ENCODE data around the gene DNAJC5G. TPM values are rescaled to one million over a fixed set of nuclear protein-coding genes. Genes with fewer than 3 reads are reported as not detected.
"Not testable (repeated sequence)": the region's sequence is repeated elsewhere in the genome, so short reads cannot be mapped to it uniquely, and the experiment has no call there.

Gene DNAJC5G
- total RNA-seq, 1 donor from 2014 or later = 1.5 TPM

- Histone ChIP-seq H3K4me1 (peaks cover under 1% of the 10 kb centered on the region), H3K27me3 (peaks cover 4% of the 10 kb centered on the region), H3K9me3 (no peaks in the 10 kb centered on the region), H3K4me3 (no peak overlapping the region), H3K27ac (no peak overlapping the region), H3K36me3 (no peaks in the 10 kb centered on the region)
- no peak for DNase-seq (ENCODE audit: extremely low spot score in 2 of 2)
- TF ChIP-seq POLR2A (IDR thresholded peaks at IDR 0.05) = no peak
- no peak for TF ChIP-seq POLR2AphosphoS5 (IDR thresholded peaks at IDR 0.05; ENCODE audit: insufficient read depth in 1 of 2, low read depth in 1 of 2)
- no peak for TF ChIP-seq CTCF (IDR thresholded peaks at IDR 0.05)
- intact Hi-C loops (cut with DNase I) = no loop called here
Measured at GRCh38 chr2:27270131-27270530, 5.1 kb upstream of the DNAJC5G start.

DNA sequence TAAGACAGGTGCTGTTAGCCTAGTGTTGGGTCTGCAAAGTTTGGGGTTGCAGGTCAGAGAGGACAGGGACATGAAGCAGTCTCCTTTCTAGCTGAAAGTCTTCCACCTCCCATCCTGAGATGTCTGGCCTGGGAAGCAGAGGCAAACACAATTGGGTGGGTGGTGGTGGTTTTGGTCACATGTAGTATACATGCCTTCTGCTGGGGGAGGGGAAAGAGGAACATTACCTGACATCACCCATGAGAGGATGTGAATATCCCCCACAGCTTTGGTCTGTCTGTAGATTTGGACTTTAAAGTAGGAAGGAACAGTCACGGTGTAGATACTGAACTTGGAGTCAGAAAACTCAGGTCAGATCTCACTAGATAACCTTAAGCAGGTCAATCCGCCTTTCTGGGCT is 4.6 kb upstream of the DNAJC5G start:
- no peak for TF ChIP-seq POLR2AphosphoS5 (IDR thresholded peaks at IDR 0.05; ENCODE audit: insufficient read depth in 1 of 2, low read depth in 1 of 2)
- no peak for TF ChIP-seq POLR2A (IDR thresholded peaks at IDR 0.05)
- no peak for TF ChIP-seq CTCF (IDR thresholded peaks at IDR 0.05)
- Histone ChIP-seq H3K27ac (no peak overlapping the region), H3K9me3 (no peaks in the 10 kb centered on the region), H3K4me1 (no peaks in the 10 kb centered on the region), H3K27me3 (peaks cover 1% of the 10 kb centered on the region), H3K36me3 (no peaks in the 10 kb centered on the region), H3K4me3 (no peak overlapping the region)
- intact Hi-C loops (cut with DNase I) = no loop called here
- no peak for DNase-seq (ENCODE audit: extremely low spot score in 2 of 2)

- intact Hi-C loops (cut with DNase I) = no loop called here
- H3K27me3 ChIP-seq = no peaks in the 10 kb centered on the region
Measured at GRCh38 chr2:27271631-27272340, 3.4 kb upstream of the DNAJC5G start.

GRCh38 chr2:27272537-27273522 is 2.4 kb upstream of the DNAJC5G start:
- DNase-seq (ENCODE audit: extremely low spot score in 2 of 2) = not testable (repeated sequence)

More at GRCh38 chr2:27271631-27272340, 3.4 kb upstream of the DNAJC5G start:
- H3K9me3 ChIP-seq = no peaks in the 10 kb centered on the region
- no peaks in the 10 kb centered on the region for H3K36me3 ChIP-seq
- no peak overlapping the region for H3K4me3 ChIP-seq
- no peak overlapping the region for H3K27ac ChIP-seq
- DNase-seq (ENCODE audit: extremely low spot score in 2 of 2) = no peak
- TF ChIP-seq POLR2AphosphoS5 (IDR thresholded peaks at IDR 0.05; ENCODE audit: insufficient read depth in 1 of 2, low read depth in 1 of 2) (no peak), CTCF (IDR thresholded peaks at IDR 0.05) (no peak), POLR2A (IDR thresholded peaks at IDR 0.05) (no peak)
- H3K4me1 ChIP-seq = no peaks in the 10 kb centered on the region

DNA sequence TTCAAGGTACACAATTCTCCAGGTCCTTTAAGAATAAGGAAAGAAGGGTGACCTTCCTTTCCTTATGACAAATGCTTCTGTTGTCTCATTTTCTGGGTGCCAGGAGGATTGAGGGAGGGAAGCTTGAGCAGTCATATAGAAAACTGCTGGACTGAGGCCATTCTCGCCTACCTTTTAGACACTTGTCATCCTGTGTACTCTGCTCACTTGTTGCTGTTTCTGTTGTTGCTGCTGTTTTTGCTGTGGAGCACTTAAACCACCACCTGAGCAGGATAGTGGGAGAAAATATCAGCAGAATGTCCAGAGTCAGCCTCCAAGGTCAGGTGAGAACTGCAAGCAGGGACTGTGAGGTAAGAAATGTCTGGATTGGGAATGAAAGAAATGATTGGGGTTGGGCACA is 2.8 kb downstream of the DNAJC5G start:
- intact Hi-C loops (cut with DNase I) = no loop called here
- Histone ChIP-seq H3K27ac (no peak overlapping the region), H3K27me3 (no peaks in the 10 kb centered on the region), H3K4me1 (no peaks in the 10 kb centered on the region), H3K9me3 (no peaks in the 10 kb centered on the region), H3K36me3 (no peaks in the 10 kb centered on the region), H3K4me3 (no peak overlapping the region)
- no peak for DNase-seq (ENCODE audit: extremely low spot score in 2 of 2)
- no peak for TF ChIP-seq CTCF (IDR thresholded peaks at IDR 0.05)
- no peak for TF ChIP-seq POLR2AphosphoS5 (IDR thresholded peaks at IDR 0.05; ENCODE audit: insufficient read depth in 1 of 2, low read depth in 1 of 2)
- TF ChIP-seq POLR2A (IDR thresholded peaks at IDR 0.05) = no peak

More at GRCh38 chr2:27272537-27273522, 2.4 kb upstream of the DNAJC5G start:
- H3K36me3 ChIP-seq; H3K9me3 ChIP-seq; H3K4me1 ChIP-seq; H3K27ac ChIP-seq; H3K4me3 ChIP-seq; H3K27me3 ChIP-seq; intact Hi-C loops (cut with DNase I): not testable (repeated sequence)

Data from vagina (tissue), 2 donors.